Daoy (cell line): Measurements from ENCODE around the gene DHCR7. TPM values are rescaled to one million over a fixed set of nuclear protein-coding genes. Genes with fewer than 3 reads are reported as not detected.

ENCODE experiments used
- DNase-seq: peaks from one replicate; pipeline ENCODE4 v3.0.0-alpha.2; 2015; ENCODE audit warnings: low read depth
- total RNA-seq: library from RNA; depleted of rRNA; stranded (reverse); fragments of >200 nt; shearing (Covaris generic); gene quantifications from 2 replicates; pipeline ENCODE4 v1.2.3, GENCODE V29; 2014; rRNA removed

Gene DHCR7, protein sequence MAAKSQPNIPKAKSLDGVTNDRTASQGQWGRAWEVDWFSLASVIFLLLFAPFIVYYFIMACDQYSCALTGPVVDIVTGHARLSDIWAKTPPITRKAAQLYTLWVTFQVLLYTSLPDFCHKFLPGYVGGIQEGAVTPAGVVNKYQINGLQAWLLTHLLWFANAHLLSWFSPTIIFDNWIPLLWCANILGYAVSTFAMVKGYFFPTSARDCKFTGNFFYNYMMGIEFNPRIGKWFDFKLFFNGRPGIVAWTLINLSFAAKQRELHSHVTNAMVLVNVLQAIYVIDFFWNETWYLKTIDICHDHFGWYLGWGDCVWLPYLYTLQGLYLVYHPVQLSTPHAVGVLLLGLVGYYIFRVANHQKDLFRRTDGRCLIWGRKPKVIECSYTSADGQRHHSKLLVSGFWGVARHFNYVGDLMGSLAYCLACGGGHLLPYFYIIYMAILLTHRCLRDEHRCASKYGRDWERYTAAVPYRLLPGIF
- total RNA-seq, result 34.9 and 39.2 TPM in 2 replicates

GRCh38 chr11:71448257-71449171, at the start of gene DHCR7:
Gene DHCR7 (minus strand): TSS chr11:71448393. CDS start chr11:71444952, 3,441 bp downstream.
- DNase-seq, result peak; percentile 96

DNA sequence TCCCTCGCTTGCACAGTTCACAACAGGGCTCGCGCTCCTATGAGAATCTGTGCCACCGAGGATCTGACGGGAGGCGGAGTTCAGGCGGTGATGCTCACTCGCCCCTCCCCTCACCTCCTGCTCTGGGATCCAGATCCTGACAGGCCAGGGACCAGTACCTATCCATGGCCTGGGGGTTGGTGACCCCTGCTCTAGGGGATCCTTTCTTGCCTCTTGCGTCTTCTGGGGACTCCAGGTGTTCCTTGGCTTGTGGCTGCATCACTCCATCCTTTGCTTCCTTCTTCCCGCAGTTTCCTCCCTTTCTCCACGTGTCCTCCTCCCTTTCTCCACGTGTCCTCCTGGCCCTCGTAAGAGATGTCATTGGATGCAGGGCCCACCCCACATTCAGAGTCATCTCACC, 48.2 kb upstream of the DHCR7 start:
- no peak for DNase-seq

DNA sequence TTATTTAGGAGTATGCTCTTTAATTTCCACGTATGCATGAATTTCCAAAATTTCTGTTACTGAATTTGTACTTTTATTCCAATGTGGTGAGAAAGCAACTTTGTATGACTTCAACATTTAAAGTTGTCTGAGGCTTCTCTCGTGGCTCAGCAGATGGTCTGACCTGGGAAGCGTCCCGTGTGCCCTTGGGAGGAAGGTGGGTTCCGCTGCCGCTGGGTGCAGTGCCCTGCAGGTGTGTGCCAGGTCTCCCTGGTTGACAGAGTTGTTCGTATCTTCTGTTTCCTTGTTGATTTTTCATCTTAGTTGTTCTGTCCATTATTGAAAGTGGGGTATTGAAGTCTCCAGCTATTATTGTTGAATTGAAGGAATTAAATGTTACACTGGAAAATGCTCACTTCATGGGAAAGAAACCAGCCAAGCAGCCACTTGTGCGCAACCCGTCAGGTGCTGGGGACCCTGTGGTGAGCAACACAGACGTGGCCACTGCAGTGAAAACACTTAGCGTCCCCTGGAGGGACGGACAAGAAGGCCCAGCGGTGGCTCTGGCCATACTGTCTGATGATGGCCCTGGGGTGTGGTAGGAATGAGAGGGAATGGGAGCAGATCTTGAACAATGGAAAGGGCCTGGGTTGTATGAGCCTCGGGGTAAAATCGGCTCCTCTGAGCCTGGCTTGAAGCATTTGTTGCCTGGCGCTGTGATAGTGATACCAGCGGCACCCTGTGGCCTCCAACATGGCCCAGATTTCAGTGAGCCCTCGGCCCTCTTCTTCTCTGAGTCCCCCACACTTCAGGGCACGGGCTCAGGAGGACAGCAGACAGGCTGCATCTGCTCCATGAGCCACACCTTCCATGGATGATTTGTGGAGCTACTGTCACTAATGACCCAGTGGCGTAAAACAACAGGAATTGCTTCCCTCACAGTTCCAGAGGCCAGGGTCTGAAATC, 47.4 kb upstream of the DHCR7 start:
- DNase-seq, result no peak

- no peak for DNase-seq
Measured at GRCh38 chr11:71491940-71492339, 43.7 kb upstream of the DHCR7 start.

GRCh38 chr11:71491531-71491930, 43.3 kb upstream of the DHCR7 start:
- no peak for DNase-seq

- no peak for DNase-seq
Measured at GRCh38 chr11:71490731-71491390, 42.7 kb upstream of the DHCR7 start.

- no peak for DNase-seq
Measured at GRCh38 chr11:71490044-71490730, 42.0 kb upstream of the DHCR7 start.

- DNase-seq, result peak; percentile 89
Measured at GRCh38 chr11:71489311-71490043, 41.3 kb upstream of the DHCR7 start.

- DNase-seq, result no peak
Measured at GRCh38 chr11:71488681-71489270, 40.6 kb upstream of the DHCR7 start.

DNA sequence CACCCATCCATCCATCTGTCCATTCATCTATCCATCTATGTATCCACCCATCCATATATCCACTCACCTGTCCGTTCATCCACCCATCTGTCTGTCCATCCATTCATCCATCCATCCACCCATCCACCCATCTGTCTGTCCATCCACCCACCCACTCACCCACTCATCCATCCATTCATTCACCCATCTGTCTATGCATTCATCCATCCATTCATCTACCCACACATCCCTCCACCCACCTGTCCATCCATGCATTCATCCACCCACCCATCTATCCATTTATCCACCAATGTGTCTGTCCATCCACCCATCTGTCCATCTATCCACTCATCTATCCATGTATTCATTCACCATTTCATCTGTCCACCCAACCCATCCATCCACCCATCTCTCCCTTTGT, 38.1 kb upstream of the DHCR7 start:
- DNase-seq, result no peak

DNA sequence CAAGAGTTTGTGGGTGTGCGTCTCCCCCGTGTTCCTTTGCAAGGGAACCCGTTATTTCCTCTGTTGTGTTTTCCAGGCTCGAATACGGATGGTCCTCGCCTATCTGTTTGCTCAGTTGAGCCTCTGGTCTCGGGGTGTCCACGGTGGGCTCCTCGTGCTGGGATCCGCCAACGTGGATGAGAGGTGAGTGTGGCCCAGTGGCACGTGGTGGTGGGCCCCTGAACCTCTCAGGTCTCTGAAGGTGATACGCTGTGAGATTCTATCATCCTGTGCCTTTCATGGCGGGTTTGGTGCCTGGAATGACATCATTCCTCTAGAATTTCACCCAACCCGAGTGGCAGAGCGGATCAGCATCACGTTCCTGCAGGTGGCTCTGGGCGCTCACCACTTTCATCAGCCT, 37.3 kb upstream of the DHCR7 start:
- no peak for DNase-seq

DNA sequence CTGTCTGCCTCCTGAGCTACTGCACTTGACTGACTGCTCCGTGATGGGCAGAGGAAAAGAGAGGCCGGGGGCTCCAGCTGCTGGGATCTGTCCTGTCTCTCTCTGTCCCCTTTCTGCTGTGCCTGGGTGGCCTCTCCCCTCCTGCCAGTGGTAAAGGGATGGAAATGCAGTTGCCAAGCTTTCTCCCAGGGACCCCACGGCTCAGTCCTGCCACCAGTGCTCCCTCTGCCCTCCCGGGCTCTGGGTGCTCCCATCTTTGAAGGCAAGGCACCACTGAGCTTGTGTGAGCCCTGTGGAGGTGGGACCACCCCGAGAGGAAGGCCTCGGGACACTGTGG, 36.8 kb upstream of the DHCR7 start:
- no peak for DNase-seq

GRCh38 chr11:71484248-71485062, 36.3 kb upstream of the DHCR7 start:
- DNase-seq, result no peak

DNA sequence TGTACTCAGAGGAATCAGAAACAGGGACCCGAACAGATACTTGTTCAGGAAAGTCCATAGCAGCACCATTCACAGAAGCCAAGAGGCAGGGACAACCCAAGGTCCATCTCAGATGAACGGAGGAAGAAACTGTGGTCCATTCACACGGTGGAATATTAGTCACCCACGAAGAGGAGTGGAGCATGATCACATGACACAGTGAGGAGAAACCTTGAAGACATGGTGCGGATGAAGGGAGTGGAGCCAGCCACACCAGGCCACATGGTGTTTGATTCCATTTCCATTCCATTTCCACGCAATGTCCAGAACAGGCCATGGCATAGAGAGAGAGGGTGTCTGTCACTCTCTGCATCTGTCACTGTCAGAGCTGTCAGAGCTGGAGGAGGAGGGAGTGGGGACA, 35.5 kb upstream of the DHCR7 start:
- DNase-seq, result no peak

GRCh38 chr11:71482746-71483364, 34.7 kb upstream of the DHCR7 start:
- no peak for DNase-seq

- no peak for DNase-seq
Measured at GRCh38 chr11:71482216-71482615, 34.0 kb upstream of the DHCR7 start.

- no peak for DNase-seq
Measured at GRCh38 chr11:71481101-71481960, 33.1 kb upstream of the DHCR7 start.
